T follicular helper cell (primary cell): ENCODE results near the gene MED17.

Experiments used
- DNase-seq: peaks from one replicate; pipeline ENCODE4 v3.0.0-alpha.2; 2020; ENCODE audit warnings: low read depth

The MED17 gene

DNA sequence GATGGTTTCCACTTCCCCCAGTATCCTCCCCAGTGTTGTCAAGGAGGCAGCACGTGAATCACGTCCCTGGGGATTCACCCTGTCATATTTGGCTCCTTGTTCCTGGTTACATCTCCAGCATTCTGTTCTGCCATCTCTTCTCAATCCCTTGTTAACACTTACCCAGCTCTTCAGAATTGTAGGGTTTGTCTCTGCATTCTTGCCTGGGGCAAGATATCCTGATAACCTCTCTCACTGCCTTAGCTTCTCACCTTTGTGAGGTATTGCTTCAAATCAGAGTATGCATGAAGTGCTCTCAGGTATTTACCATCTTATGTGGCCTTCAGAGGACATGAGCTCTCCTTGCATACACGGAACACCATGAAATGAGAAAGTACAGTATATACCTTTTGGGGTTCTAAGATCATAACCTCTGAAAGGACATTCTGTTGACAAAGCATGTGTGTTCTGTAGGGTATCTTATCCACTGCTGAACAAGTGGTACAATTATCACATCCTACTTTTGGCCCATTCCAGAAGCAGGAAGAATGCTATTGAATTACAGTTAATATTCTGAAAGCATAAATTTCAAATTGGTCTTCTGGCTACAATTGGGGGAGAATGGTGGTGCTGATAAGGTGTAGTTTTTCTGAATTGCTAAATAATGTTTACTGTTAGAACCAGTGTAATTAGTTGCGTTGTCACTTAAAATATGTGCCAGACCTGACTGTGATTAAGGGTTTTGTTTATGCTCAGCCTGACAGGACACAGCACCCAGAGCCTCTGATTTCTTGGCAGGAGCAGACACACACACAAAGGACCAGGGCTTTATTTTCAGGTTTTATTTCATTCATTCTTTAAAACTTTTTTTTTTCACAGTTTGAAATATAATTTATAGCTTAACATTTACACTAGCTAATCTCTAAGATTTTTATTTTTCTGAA, 33.6 kb downstream of the MED17 start:
- DNase-seq, result no peak

DNA sequence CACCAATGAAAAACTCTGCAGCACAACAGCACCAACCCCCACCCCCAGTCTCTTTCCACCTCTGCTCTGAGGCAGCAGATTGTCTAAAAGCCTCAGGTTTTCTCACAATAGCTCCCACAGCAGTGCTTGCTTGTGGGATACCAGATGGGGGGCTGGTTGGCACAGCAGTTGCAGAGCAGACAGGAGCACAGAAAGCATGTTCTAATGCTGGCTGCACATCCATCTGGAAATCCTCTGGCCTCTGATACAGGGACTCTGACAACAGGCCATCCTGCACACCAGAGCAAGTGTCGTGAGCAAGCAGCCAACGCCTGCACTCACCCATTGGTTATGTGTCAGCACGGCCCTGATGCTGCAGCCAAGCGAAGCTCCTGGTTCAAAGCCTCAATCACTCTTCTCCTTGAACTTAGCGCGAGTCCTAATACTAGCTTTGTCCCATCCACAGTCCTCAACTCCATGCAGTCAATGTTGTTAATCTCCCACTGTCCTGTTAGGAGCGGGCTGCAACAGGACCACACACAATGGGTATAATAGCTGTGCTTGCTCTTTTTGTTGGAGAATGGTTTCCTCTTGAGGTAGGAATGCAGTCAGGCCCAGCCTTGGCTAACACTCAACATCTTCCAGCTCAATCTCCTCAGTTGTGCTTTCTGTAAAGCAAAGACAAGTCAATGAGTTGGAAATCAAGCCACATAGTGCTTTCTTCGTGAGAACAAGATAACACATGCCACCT, 36.0 kb downstream of the MED17 start:
- no peak for DNase-seq

DNA sequence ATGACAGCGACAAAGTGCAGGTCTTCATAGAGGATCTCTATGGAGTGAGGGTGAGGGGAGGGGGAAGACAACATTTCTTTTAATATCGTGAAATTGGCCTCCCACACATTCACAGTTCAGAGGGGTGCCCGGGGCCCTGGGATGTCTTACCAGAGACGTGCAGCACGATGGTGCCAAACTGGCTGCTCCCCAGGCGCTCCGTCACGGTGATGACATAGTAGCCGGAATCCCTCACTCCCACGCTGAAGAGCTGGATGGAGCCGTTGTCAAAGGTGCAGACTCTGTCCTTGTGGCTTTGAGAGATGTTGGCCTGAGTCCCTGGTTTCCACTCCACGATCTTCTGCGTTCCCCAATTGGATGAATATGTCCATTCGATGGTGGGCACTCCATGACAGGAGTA, 36.8 kb downstream of the MED17 start:
- DNase-seq, result no peak

DNA sequence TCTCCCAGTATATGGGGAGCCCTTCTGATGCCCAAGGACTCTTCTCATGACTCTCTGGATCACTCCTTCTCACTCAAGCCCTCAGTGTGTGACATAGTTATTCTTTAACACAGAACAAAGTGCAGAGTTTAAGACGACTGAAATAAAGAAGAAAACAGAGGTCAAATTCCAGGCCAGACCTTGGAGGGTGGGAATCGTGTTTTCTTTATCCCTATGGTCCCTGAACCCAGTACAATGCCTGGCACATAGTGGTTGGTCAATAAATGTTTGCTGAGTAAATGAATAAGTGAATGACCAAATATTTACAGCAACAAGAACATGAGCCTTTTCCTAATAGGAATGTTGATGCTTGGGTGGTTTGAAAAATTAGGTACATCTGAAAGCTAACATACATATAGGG, 37.5 kb downstream of the MED17 start:
- DNase-seq, result no peak

DNA sequence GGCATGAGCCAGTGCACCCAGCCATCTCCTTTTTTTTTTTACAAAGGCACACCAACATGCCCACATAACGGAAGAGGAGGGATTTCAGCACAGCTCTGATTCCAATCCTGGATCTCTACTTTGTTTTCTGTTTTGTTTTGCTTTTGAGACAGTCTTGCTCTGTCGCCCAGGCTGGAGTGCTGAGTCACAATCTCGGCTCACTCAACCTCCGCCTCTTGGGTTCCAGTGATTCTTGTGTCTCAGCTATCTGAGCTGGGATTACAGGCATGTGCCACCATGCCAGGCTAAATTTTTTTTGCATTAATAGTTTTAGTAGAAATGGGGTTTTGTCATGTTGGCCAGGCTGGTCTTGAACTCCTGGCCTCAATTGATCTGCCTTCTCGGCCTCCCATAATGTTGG, 38.3 kb downstream of the MED17 start:
- DNase-seq, result no peak

DNA sequence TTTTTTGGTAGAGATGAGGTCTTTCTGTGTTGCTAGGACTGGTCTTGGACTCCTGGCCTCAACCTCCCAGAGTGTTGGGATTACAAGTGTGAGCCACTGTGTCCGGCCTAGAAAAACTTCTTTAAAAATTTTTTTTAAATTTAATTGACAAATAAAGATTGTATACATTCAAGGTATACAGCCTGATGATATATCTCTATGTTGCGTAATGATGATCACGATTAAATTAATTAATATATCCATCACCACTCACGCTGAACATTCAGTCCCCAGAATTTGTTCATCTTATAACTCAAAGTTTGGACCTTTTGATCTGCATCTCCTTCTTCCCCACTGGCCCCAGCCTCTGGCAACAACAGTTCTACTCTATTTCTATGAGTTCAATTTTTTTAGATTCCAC, 39.1 kb downstream of the MED17 start:
- no peak for DNase-seq

DNA sequence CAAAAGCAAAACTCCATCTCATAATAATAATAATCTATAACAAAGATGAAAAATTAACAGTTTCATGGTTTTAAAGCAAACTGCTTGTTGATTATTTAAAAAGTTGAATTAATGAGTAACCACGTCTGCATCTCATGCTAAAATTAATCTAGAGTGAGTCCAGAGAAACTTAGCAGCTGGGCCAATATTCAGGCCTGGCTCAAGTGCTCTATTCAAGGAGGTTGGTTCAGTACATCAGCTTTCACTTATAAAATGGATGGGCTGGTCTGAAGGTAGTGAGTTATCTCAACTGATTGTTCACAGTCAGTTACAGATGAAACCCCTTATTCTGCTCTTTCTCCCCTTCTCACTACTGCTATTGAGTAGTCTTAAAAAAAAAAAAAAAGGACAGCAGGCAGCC, 43.3 kb downstream of the MED17 start:
- no peak for DNase-seq

DNA sequence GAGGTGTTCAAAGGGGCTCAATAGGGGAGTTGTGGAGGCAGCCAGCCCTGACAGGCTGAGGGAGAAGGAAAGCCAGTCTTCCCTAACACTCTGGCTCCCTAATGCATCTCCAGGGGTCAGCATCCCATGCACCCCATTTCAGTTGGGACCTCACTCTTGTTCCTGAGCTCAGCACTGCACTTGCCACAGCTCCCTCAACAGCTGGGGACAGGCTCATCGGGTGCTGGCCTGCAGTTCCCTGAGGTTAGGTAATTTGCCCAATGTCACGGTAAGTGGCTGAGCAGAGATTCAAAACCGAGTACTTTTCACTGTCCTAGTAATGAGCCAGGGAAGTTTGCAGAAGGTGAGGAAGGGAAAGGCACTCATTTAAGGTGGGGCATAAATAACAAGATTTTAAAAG, 45.5 kb downstream of the MED17 start:
- no peak for DNase-seq

DNA sequence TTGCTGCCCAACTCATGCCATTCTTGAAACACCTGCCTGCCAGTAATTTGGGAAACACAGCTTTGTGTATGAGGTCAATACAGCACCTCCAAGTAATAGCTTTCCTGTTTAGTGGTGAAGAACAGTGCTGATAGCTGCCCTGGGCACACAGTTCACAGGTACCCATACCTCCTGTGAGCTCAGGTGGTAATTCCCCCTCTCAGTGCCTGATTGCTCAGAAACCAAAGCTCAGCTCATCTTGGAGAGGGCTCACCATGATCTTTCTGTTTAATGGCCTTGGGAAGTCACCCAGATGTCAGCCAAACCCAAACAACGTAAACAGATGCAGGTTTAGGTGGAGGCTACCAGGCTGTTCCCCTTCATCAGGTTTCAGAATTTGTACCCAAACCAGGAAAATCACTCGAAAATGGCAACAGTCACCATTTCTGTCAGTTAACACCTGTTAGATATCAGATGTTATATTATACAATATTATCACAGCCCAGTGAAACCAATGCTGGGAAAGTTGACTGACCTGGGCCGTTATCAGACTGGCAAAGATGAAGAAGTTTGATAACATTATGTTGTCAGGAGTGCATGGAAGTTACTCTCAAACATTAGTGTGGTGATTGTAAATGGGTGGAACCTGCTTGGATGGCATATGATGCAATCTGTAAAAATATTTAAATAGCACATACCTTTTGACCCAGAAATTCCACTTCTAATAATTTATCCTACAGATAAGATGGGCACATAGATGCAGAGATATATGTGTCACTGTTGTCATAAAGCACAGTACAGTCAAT, 47.5 kb downstream of the MED17 start:
- DNase-seq, result no peak

DNA sequence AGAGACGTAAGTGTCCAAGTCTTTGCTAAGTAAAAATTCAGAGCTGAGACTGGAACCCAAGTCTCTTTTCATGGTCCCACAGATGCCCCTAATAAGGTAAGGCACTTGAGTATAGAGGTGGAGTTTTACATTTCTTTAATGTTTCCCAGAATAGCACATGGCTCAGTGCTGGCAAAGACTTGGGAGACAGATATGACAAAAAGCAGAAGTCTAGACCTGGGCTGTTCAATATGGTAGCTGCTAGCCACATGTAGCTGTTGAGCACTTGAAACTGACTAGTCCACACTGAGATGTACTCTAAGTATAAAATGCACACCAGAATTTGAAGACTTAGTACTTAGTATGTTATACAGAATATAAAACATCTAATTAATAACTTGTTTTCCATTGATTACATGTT, 48.7 kb downstream of the MED17 start:
- DNase-seq, result no peak

DNA sequence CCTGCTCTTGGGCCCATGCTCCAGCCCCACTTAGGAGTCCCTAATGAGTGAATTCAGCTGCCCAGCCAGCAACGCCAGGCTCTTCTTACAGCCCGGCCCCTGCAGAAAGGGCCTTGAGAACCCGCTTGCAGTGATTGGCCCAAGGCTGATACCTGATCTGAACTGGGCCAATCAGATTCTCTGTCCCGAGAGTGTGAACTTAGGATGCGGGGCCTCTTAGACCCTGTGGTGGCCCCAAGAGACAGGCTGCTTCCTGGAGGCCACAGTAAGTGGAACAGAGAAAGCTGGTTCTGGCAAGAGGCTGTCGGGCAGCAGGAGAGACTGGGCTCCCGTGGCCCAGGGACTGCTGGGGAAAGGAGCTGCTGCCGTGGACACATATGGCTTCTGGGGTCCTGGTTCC, 54.9 kb downstream of the MED17 start:
- DNase-seq, result no peak

DNA sequence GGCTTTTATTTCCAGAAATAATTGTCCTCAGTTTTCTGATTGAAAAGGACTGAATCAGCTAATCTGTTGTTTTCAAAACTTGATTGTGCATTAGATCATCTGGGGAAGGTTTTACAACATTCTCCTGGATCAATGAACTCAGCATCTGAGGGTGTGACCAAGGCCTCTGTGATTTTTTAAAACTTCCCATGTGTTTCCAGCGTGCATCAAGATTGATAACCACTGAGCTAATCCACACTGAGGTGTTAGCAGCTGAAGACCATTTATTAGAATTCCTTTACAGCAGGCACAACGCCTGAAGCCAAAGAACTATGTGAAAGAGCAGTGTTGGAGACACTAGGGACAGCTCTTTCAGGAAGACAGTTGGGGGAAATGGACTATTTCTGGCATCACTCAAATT, 56.1 kb downstream of the MED17 start:
- no peak for DNase-seq

DNA sequence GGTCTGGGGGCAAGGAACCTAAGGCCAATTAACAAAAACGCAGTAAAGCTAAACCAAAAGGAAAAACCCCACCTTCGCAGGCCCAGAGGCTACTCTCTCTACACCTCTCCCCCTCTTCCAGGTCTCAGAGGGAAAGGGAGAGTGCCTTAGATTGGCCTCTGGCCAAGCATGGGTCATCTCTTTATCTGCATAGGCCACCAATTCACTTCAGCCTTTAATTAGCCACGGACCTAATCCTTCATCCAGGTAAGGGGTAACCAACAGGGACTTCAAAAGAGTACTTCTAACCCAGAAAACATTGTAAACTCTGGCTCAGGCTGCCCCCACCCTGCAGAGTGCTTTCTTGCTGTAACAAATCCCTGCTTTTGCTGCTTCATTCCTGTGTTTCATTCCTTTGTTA, 56.9 kb downstream of the MED17 start:
- no peak for DNase-seq

DNA sequence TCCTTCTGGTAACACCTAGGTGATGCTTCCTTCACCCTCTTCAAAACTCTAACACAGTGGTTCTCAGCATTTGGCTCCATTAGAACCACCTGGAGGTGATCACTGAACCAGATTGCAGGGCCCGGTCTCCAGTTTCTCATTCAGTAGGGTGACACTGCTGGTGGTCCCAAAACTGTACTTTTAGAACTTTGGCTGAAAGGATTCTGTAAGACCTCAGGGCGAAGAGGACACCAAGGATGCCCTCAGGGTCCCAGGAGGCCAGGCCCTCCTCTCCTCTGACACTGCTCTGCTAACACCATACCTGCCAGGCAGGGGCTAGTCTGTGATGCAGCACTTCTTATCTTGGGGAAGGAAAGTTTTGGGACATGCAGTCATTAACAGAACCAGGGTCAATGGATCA, 57.4 kb downstream of the MED17 start:
- no peak for DNase-seq

DNA sequence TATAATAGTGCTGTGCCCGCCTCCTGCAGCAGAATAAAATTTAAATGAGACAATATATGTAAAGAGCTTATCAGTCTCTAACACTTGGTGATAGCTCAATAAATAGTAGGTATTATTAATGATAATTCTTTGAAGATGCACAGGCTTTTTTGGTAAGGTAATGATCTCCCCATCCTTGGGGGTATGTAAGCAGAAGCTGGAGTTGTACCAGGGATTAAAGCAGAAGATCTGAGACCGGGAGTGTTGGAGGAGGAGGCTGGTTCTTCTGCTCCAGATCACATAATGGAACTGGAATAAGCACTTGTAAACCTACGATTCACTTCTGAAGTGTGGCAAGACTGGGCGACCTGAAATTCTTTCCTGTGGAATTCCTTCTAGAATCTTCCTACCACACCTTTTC, 58.0 kb downstream of the MED17 start:
- DNase-seq, result no peak

DNA sequence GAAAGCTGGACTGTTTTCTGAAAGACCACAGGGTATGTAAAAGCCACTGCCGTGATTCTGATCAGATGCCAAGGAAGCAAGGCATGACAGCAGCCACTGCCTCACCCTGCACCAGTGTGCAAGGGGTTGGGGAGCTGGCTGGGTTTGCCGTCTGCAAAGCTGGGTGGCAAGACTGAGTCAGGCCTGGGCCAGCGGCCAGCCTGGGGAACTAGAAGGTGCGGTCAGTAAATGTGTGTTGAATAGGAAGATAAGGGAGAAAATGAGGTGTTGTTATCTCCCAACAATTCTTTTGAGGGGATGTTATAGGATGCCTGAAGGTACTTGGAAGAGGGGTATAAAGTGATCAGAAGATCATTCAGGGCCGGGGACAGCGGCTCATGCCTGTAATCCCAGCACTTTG, 58.4 kb downstream of the MED17 start:
- DNase-seq, result no peak

DNA sequence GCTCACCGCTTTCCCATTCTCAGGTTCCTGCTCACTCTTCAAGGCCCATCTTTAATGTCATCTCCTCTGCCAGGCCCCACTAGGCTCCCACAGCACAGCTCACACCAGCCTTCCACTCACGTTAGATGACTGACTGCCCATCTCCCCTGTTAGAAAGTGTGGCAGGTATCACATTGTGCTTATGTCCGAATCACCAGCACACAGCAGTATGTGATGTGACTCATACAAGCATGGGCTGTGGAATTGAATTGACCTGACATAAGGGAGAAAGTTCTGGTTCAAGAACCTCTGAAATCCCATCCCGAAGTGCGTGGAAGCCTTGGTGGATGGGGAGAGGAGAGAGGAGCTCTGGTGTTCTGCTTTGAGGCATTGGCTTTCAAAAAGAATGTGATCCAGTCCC, 59.8 kb downstream of the MED17 start:
- DNase-seq, result no peak

DNA sequence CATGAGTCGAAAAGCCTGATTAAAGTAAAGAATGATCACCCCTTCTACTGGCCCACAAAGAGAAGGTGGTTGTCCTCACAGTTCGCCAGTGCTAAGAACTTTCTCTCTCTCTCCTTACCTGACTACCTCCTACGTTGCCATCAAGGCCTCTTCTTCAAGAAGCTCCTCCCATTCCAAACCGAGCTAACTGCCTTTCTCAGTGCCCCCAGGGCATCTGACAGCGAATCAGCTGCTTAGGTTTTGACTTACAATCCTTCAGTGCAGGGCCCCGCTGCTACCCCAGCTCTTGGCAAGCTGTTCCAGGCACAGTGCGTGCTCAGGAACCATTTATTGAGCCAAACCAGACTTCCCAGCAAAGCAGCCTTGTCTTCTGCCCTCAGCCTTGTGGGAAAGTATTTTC, 60.5 kb downstream of the MED17 start:
- DNase-seq, result no peak

DNA sequence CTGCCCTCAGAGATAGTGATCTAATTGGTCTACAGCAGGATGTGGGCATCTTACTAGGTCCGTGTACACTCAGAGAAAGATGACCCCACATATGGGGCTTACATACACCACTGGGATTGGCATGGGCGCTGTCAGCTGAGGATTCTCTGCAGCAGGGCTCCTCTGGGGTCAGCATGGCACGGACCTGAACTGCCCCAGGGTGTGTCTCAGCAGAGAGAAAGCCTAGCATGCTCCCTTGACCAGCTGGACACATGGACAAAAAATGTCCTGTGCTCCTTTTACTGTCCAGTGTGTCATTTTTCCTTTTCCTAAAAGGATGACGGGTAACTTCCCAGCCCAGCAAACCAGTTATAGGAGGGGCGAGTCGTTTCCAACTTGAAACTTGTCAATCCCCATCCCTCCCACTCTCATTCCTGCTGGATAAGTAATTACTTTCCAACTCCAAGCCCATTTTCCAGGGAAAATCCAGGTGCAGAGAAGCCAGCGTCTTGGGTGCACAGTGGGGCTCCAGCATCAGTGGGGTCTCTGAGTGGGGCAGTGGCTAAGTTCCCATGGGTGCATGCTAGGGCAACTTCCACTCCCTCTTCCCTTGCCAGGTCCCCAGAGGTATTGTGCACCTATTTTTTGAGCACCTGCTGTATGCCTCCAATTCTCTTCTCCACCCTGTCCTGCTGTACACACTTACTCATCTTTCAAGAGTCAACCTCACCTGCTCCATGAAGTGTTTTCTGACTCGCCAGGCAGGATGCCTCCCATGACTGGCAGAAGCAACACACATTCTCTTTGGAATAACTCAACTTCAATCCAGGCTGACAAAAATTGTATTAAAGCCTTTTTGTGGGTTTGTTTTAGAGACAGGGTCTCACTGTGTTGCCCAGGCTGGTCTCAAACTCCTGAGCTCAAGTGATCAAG, 61.4 kb downstream of the MED17 start:
- no peak for DNase-seq

DNA sequence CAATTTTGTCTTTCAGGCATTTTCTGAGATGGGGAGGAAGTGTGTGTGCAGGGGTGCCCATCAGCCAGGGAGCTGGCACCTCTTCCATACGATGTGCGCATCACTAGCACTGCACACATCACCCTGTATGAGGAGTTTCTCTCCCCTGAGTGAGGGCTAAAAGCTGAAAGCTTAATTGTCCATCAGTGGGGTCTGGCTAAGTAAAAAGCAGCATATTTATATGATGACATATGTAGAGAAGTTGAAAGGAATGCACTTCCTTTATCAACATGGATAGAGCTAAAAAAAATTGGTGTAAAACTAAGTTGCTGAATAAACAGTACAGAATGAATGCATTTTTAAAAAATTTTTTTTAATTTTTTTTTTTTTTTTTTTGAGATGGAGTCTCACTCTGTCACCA, 62.3 kb downstream of the MED17 start:
- DNase-seq, result no peak

DNA sequence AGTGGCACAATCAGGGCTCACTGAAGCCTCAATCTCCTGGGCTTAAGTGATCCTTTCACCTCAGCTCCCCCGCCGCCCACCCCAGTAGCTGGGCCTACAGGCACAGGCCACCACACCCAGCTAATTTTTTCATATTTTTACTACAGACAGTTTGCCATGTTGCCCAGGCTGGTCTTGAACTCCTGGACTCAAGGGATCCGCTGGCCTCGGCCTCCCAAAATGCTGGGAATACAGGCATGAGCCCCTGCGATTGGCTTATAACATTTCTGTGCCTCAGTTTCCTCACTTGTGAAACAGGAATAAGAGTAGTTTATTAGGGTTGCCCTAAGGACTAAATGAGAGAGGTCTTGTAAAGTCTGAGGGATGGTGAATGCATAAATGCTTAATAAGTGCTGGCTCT, 65.1 kb downstream of the MED17 start:
- no peak for DNase-seq
